LHCN-M2 (cell line): ENCODE measurements around the gene ASB10. TPM values are rescaled to one million over a fixed set of nuclear protein-coding genes. Genes with fewer than 3 reads are reported as not detected.

ENCODE experiments used
- DNase-seq: peaks from one replicate; pipeline ENCODE4 v3.0.0-alpha.2; 2012; ENCODE audit warnings: low read depth
- polyA plus RNA-seq: library from polyadenylated mRNA; unstranded; fragments of >200 nt; gene quantifications from one replicate; pipeline ENCODE4 v1.2.1, GENCODE V29; 2012; ENCODE audit warnings: missing spikeins
- total RNA-seq: library from RNA; depleted of rRNA; stranded (reverse); fragments of >200 nt; gene quantifications from 2 replicates; pipeline ENCODE4 v1.2.3, GENCODE V29; 2014; rRNA removed

The ASB10 gene
- not detected in 2 replicates for total RNA-seq
- polyA plus RNA-seq, result not detected

- DNase-seq, result no peak
Observed at GRCh38 chr7:151186640-151187408, at the start of gene ASB10. Gene ASB10, minus strand, starts transcription at chr7:151187250. Its CDS starts 120 bp downstream, at chr7:151187130.

DNA sequence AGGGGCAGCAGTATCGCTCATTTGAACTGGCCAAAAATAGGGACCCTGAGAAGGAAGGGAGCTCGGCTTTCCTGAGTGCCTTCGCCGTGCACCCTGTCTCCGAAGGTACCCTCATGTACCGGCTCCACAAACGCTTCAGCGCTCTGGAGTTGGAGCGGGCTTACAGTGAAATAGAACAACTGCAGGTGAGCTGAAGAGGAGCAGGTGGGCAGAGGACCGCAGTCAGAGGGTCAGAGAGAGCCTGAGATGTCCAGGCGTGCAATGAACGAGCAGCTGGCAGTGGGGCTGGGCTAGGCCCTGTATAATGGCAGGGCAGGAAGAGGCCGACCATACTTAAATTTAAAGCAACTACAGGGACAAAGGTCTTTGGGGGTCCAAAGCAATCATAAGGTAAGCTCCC lies 49.4 kb upstream of the ASB10 start:
- DNase-seq, result no peak

DNA sequence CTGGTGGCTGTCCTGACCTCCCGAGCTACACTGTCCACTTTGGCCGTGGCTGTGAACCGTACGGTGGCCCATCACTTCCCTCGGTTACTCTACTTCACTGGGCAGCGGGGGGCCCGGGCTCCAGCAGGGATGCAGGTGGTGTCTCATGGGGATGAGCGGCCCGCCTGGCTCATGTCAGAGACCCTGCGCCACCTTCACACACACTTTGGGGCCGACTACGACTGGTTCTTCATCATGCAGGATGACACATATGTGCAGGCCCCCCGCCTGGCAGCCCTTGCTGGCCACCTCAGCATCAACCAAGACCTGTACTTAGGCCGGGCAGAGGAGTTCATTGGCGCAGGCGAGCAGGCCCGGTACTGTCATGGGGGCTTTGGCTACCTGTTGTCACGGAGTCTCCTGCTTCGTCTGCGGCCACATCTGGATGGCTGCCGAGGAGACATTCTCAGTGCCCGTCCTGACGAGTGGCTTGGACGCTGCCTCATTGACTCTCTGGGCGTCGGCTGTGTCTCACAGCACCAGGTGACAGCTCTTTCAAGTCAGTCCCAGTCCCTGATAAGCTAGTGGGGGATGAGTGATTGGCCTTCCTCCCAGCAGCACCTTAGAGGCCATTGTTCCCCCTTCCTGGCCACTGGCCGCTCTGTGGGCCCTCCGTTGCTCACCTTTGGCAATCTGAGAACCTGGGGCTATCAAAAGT lies 48.2 kb upstream of the ASB10 start:
- DNase-seq, result no peak

- DNase-seq, result no peak
Observed at GRCh38 chr7:151233804-151234203, 46.8 kb upstream of the ASB10 start.

GRCh38 chr7:151232917-151233701 lies 46.1 kb upstream of the ASB10 start:
- peak; percentile 90 for DNase-seq

DNA sequence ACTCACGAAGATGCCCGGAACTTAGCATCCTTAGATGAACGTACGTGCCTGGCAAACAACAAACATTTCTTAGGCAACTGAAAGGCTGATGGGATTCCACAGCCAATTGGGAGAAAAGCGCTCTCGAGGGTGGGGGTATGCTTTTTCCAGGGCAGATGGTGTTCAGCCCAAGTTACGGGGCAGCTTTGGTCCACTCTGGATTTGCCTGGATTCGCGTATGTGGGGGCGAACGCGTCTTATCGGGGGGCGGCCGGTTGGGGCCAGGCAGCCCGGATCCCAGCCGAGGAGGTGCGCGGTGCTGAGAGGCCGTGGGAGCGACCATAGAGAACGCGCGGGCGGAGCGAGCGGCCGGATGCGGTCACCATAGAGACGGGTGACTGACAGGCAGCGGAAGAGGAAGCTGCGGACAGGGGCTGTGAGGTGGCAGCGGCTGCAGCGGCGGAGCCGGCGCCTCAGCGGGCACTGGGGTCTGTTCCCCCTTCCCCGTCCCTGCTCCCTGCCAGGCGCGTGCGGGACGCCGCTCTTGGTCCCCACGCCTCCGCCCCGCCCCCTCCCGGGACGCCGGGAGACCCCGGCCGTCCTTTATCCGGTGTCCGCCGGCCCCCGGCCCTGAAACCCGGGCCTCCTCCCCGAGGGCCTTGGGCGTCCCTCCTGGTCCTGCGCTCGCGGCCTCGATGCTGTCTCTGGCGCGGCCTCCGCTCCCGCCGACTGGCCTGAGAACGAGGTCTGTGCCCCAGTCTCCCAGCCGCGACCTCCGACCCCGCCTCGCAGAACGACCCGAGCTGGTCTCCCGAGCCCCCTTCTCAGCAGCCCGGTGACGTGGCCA lies 45.3 kb upstream of the ASB10 start, which contains the start of gene CHPF2:
CHPF2 (plus strand) TSS at position 393 of the 826 bp plus-strand sequence. CDS start 1,529 bp downstream, outside the sequence.
- DNase-seq, result peak; percentile 88

GRCh38 chr7:151231080-151231479 lies 44.0 kb upstream of the ASB10 start:
- DNase-seq, result no peak

- no peak for DNase-seq
Observed at GRCh38 chr7:151229249-151229648, 42.2 kb upstream of the ASB10 start.

DNA sequence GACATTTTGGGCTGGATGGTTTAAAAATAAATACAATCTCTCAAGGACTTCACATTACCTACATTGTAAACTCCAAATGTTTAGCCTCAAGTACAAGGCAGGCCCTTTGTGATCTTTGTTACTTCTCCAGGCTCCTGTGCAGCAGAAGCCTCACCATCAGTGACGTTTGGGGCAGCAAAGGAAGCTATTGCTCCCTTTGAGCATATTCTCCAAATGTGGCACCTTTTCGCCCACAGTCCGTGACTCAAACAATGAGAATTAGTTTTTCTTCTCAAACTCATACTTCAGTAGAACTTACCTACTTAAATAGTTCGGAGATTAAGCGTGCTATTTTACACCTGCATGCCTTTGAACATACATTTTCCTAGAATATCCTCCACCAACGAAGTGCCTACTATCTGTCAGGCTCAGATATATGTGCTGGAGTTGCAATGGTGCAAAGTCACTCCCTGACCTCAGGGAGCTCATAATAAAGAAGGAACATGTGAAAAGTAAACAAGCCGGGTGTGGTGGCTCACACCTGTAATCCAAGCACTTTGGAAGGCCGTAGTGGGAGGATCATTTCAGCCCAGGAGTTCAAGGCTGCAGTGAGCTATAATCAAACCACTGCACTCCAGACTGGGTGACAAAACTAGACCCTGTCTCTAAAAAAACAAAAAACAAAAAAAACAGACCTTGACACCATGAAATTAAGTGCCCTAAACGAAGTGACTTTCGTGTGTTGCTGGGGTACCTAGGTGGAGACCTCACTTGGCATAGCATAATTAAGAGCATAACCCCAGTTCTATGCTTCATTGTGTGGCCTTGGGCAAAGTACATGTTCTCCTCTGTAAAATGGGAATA lies 41.2 kb upstream of the ASB10 start:
- no peak for DNase-seq

DNA sequence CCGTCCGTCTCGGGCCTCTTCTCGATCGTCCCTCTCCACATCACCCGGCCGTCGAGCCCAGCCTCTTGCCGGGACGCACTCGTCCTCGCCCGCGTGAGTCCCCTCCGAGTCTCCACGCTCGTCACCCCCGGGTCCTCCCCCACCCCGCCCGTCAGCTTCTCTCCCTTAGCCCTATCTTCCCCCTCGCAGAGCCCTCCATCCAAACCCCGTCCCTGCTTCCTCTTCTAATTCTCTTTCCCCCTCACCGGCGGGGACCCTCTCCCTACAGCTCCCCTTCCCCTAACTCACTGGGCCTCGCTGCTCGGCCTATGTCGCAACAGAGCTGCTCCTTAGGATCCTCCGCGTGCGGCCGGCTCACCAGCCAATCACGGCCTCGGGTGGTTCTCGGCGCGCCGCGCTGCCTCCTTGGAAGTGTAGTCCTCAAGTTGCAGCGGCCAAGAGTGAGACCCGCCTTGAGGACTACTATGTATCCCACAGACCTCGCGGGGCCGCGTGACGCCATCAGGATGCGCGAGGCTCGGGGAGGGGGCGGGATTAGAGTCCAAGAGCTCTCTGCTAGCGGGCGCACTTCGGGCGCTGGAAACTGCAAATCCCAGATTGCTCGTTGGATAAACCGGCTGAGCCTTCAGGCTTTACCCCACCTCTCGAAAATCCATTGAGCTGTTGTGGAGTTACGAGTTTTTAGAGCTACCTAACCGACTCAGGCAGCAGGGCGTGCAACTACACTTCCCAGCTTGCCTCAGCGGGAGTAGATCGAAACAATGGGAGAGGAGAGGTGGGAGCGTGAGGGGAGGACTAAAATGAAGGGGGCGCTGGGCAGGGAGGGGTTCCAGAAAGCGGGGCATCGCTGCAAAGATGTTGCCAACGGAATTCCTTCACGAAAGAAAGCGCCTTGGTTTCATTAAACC lies 40.1 kb upstream of the ASB10 start, which contains the start of gene ABCF2:
ABCF2 (minus strand) TSS at position 331 of the 908 bp plus-strand sequence. CDS start 747 bp downstream, outside the sequence.
- peak; percentile 100 for DNase-seq

DNA sequence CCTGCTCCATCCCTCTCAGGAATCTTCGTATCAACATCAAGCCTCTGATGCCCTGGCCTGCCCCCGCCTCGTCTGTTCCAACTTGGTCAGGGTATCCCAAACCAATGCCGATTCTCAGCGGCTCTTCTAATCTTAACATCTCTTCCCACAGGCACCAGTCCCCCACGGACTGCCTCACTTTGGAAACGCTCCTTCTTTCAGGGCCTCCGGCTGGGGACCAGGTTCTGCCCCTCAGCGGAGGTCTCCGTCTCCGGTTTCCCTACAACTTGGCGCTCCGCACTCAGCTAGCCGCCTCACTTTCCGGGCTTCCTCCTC lies 39.5 kb upstream of the ASB10 start:
- DNase-seq, result no peak

- no peak for DNase-seq
Observed at GRCh38 chr7:151225948-151226510, 39.0 kb upstream of the ASB10 start.

- DNase-seq, result no peak
Observed at GRCh38 chr7:151223728-151224127, 36.7 kb upstream of the ASB10 start.

DNA sequence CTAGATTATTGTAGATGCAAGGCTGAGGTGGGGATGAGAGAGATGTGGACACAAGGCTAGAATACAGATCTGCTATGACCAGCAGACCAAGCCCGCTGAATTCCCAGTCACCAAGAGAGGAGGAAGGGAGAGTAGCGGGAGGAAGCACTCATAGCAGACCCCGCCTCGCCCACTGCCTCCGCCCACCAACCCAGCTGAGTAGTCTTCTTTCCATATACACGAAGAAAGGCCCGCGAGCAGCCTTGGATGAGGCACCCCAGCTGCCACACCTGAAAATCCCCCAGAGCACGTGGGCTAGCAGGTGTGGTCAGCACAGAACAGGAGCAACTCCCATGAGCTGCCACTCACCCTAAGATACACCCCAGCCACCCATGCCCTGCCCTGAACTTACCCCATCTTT lies 31.1 kb upstream of the ASB10 start:
- no peak for DNase-seq

DNA sequence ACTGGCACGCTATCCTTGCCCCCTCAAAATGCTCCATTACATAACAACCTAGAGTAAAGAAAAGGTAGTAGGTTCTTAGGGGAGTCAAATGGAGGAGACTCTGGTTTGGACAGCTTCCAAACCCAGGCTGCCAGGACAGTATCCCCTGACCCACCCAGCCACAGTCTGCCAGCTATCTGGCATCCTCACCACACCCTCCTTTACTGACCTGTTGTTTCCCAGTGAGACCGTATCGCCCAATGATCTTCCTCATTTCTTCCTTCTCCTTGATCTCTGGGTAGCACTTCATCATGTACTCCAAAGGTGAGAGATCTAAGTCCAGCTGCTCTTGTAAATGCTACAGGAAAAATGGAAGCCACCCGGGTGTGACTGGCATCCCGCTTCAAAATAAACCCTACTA lies 28.3 kb upstream of the ASB10 start:
- DNase-seq, result no peak

- DNase-seq, result no peak
Observed at GRCh38 chr7:151213826-151214225, 26.8 kb upstream of the ASB10 start.

GRCh38 chr7:151212626-151213025 lies 25.6 kb upstream of the ASB10 start:
- DNase-seq, result no peak

DNA sequence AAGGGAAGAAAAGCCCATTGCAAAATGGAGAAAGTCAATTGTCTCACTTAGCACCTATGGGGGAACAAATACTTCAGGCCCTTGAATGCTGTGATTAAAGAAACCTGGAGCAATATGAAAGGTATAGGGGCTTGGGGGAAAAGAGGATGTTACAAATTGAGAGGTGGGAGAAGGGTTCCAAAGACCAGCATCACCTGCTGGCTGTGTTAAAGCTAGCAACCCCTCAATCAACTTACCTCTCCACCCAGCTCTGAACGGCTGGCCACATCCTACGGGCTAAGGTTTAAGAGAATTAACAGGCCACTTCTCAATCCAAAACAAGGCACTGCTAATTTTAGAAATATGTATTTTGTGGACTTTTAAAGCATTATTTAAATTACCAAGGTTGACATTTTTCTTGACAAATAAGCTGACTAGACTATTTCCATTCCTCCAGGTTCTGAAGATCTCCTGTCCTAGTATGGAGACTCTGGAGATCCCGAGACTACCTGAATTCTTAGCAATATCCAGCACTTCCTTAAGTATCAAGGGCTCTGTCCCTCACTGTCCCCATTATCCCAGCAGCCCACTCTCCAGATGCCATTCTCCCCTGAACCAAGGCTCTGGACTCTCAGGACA lies 24.2 kb upstream of the ASB10 start:
- no peak for DNase-seq
